Measurements from ENCODE around the gene BACE2. TPM values are rescaled to one million over a fixed set of nuclear protein-coding genes. Genes with fewer than 3 reads are reported as not detected.

The BACE2 gene
- polyA plus RNA-seq, 1 donor from 2014 or later, result 0.32 TPM

- H3K27me3 ChIP-seq (ENCODE audit: insufficient read depth, low read depth, low read length), result no peaks in the 10 kb centered on the region
- TF ChIP-seq RAD21 (conservative IDR thresholded peaks at IDR 0.05) (no peak), EZH2 (IDR thresholded peaks at IDR 0.05; ENCODE audit: borderline replicate concordance, insufficient read depth, low read length, poor library complexity, severe bottlenecking) (no peak), REST (IDR thresholded peaks at IDR 0.05; ENCODE audit: borderline replicate concordance) (no peak), MXI1 (conservative IDR thresholded peaks at IDR 0.05; ENCODE audit: poor library complexity, severe bottlenecking) (no peak), TAF1 (IDR thresholded peaks at IDR 0.05; ENCODE audit: low read depth) (no peak), SMC3 (conservative IDR thresholded peaks at IDR 0.05; ENCODE audit: poor library complexity) (no peak), EP300 (conservative IDR thresholded peaks at IDR 0.05; ENCODE audit: poor library complexity, severe bottlenecking) (no peak), POLR2AphosphoS5 (IDR thresholded peaks at IDR 0.05) (no peak)
- TF ChIP-seq, protein P1, sequence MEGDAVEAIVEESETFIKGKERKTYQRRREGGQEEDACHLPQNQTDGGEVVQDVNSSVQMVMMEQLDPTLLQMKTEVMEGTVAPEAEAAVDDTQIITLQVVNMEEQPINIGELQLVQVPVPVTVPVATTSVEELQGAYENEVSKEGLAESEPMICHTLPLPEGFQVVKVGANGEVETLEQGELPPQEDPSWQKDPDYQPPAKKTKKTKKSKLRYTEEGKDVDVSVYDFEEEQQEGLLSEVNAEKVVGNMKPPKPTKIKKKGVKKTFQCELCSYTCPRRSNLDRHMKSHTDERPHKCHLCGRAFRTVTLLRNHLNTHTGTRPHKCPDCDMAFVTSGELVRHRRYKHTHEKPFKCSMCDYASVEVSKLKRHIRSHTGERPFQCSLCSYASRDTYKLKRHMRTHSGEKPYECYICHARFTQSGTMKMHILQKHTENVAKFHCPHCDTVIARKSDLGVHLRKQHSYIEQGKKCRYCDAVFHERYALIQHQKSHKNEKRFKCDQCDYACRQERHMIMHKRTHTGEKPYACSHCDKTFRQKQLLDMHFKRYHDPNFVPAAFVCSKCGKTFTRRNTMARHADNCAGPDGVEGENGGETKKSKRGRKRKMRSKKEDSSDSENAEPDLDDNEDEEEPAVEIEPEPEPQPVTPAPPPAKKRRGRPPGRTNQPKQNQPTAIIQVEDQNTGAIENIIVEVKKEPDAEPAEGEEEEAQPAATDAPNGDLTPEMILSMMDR (IDR thresholded peaks at IDR 0.05; ENCODE audit: poor library complexity, severe bottlenecking), result no peak
- H3K9me3 ChIP-seq (ENCODE audit: low read length), result peaks cover 3% of the 10 kb centered on the region
- H3K36me3 ChIP-seq (ENCODE audit: insufficient read depth, low read length), result no peaks in the 10 kb centered on the region
- no peaks in the 10 kb centered on the region for H4K20me1 ChIP-seq (ENCODE audit: insufficient read depth)
- no peaks in the 10 kb centered on the region for H3K9me2 ChIP-seq (ENCODE audit: insufficient read depth, low read length)
- no peak overlapping the region for H3K9ac ChIP-seq (ENCODE audit: low read length)
- H3K4me3 ChIP-seq (ENCODE audit: low read length), result no peak overlapping the region
- H3K4me2 ChIP-seq (ENCODE audit: low read length), result no peak overlapping the region
- H3K27ac ChIP-seq (ENCODE audit: low read length), result no peak overlapping the region
- no peaks in the 10 kb centered on the region for H3F3A ChIP-seq (ENCODE audit: insufficient read depth, low read length, poor library complexity, severe bottlenecking)
- no peaks in the 10 kb centered on the region for H3K79me2 ChIP-seq (replicated peaks; ENCODE audit: insufficient read depth, low read length)
- no peak overlapping the region for H2AFZ ChIP-seq (ENCODE audit: low read depth, low read length)
These were observed 135.0 kb downstream of the BACE2 start for GRCh38 chr21:41302976-41303375.

- H3K9me3 ChIP-seq (ENCODE audit: low read length), result peaks cover 3% of the 10 kb centered on the region
These were observed 136.2 kb downstream of the BACE2 start for GRCh38 chr21:41304068-41304720.

More at GRCh38 chr21:41304068-41304720, 136.2 kb downstream of the BACE2 start:
- Histone ChIP-seq H3K79me2 (replicated peaks; ENCODE audit: insufficient read depth, low read length) (no peaks in the 10 kb centered on the region), H4K20me1 (ENCODE audit: insufficient read depth) (no peaks in the 10 kb centered on the region), H3K4me2 (ENCODE audit: low read length) (no peak overlapping the region), H3K27me3 (ENCODE audit: insufficient read depth, low read depth, low read length) (no peaks in the 10 kb centered on the region), H2AFZ (ENCODE audit: low read depth, low read length) (no peak overlapping the region), H3K4me3 (ENCODE audit: low read length) (no peak overlapping the region), H3F3A (ENCODE audit: insufficient read depth, low read length, poor library complexity, severe bottlenecking) (no peaks in the 10 kb centered on the region), H3K36me3 (ENCODE audit: insufficient read depth, low read length) (no peaks in the 10 kb centered on the region), H3K9ac (ENCODE audit: low read length) (no peak overlapping the region), H3K27ac (ENCODE audit: low read length) (no peak overlapping the region), H3K9me2 (ENCODE audit: insufficient read depth, low read length) (no peaks in the 10 kb centered on the region)
- TF ChIP-seq EP300 (conservative IDR thresholded peaks at IDR 0.05; ENCODE audit: poor library complexity, severe bottlenecking), result no peak
- TF ChIP-seq RAD21 (conservative IDR thresholded peaks at IDR 0.05), result no peak
- TF ChIP-seq SMC3 (conservative IDR thresholded peaks at IDR 0.05; ENCODE audit: poor library complexity), result no peak
- TF ChIP-seq TAF1 (IDR thresholded peaks at IDR 0.05; ENCODE audit: low read depth), result no peak
- no peak for TF ChIP-seq MXI1 (conservative IDR thresholded peaks at IDR 0.05; ENCODE audit: poor library complexity, severe bottlenecking)
- TF ChIP-seq, protein P1 (IDR thresholded peaks at IDR 0.05; ENCODE audit: poor library complexity, severe bottlenecking), result no peak
- TF ChIP-seq EZH2 (IDR thresholded peaks at IDR 0.05; ENCODE audit: borderline replicate concordance, insufficient read depth, low read length, poor library complexity, severe bottlenecking), result no peak
- TF ChIP-seq REST (IDR thresholded peaks at IDR 0.05; ENCODE audit: borderline replicate concordance), result no peak
- TF ChIP-seq POLR2AphosphoS5 (IDR thresholded peaks at IDR 0.05), result no peak
